ENCODE results near the gene FGD3. TPM values are rescaled to one million over a fixed set of nuclear protein-coding genes. Genes with fewer than 3 reads are reported as not detected.
A peak's percentile ranks its signal among the peaks of the same experiment; 100 is the strongest.

FGD3 gene
- total RNA-seq, 3 donors from 2014 or later (not counting 1 experiment from before 2014, with no cell fraction given) = 133 to 204 (median 193) TPM

GRCh38 chr9:93002700-93003099 is 55.4 kb downstream of the FGD3 start:
- Mint-ChIP-seq H3K4me1 (peaks cover 56 to 64% of the 10 kb centered on the region in 2 donors), H3K4me3 (no peak overlapping the region), H3K27me3 (ENCODE audit: low read depth in 2 of 2) (no peaks in the 10 kb centered on the region), H3K9me3 (peaks cover 0 to 3% of the 10 kb centered on the region in 2 donors), H3K36me3 (peaks cover 10% of the 10 kb centered on the region), H3K27ac (peak overlapping the region; percentile 71 to 86)
- no peak for DNase-seq
- no peak for TF ChIP-seq CTCF (IDR thresholded peaks at IDR 0.05)
- H3K27me3 ChIP-seq (ENCODE audit: control insufficient read depth, insufficient read depth, low read length) = no peaks in the 10 kb centered on the region
- H3K36me3 ChIP-seq (ENCODE audit: control insufficient read depth, insufficient read depth, low read length) = peaks cover 52% of the 10 kb centered on the region
- no peak for ATAC-seq
- H3K4me3 ChIP-seq (ENCODE audit: low read length) = no peak overlapping the region
- intact Hi-C loops (cut with micrococcal nuclease) = no loop called here
- H3K9me3 ChIP-seq (ENCODE audit: control insufficient read depth, insufficient read depth, low read length) = no peaks in the 10 kb centered on the region
- no peak overlapping the region for H3K27ac ChIP-seq (ENCODE audit: low read length)
- WGBS (ENCODE audit: insufficient coverage) = 98% methylated on average over 8 of the region's 8 CpGs
- peaks cover 20% of the 10 kb centered on the region for H3K4me1 ChIP-seq (ENCODE audit: control insufficient read depth, insufficient read depth, low read length)

- peak; percentile 67 to 80 (median 75) for ATAC-seq
- Histone ChIP-seq H3K9me3 (ENCODE audit: control insufficient read depth, insufficient read depth, low read length) (no peaks in the 10 kb centered on the region), H3K36me3 (ENCODE audit: control insufficient read depth, insufficient read depth, low read length) (peaks cover 62% of the 10 kb centered on the region), H3K4me3 (ENCODE audit: low read length) (no peak overlapping the region), H3K4me1 (ENCODE audit: control insufficient read depth, insufficient read depth, low read length) (peaks cover 20% of the 10 kb centered on the region), H3K27me3 (ENCODE audit: control insufficient read depth, insufficient read depth, low read length) (no peaks in the 10 kb centered on the region), H3K27ac (ENCODE audit: low read length) (no peak overlapping the region)
- H3K27ac Mint-ChIP-seq = peak overlapping the region; percentile 29 to 86
- intact Hi-C loops (cut with micrococcal nuclease) = no loop called here
- no peaks in the 10 kb centered on the region for H3K27me3 Mint-ChIP-seq (ENCODE audit: low read depth in 2 of 2)
- H3K36me3 Mint-ChIP-seq = peaks cover 10% of the 10 kb centered on the region
- no peak overlapping the region for H3K4me3 Mint-ChIP-seq
- H3K4me1 Mint-ChIP-seq = peaks cover 45 to 54% of the 10 kb centered on the region in 2 donors
- DNase-seq = peak in 1 of 2 donors; percentile 83
- WGBS (ENCODE audit: insufficient coverage) = 71% methylated on average over 28 of the region's 28 CpGs
- peaks cover 0 to 3% of the 10 kb centered on the region in 2 donors for H3K9me3 Mint-ChIP-seq
- TF ChIP-seq CTCF (IDR thresholded peaks at IDR 0.05) = peak; percentile 64
Observed at GRCh38 chr9:93003552-93004407, 56.5 kb downstream of the FGD3 start.

GRCh38 chr9:93004561-93004960 is 57.2 kb downstream of the FGD3 start:
- no peak overlapping the region for H3K27ac ChIP-seq (ENCODE audit: low read length)
- peaks cover 0 to 3% of the 10 kb centered on the region in 2 donors for H3K9me3 Mint-ChIP-seq
- peak overlapping the region; percentile 29 to 86 for H3K27ac Mint-ChIP-seq
- peaks cover 41 to 52% of the 10 kb centered on the region in 2 donors for H3K4me1 Mint-ChIP-seq
- H3K9me3 ChIP-seq (ENCODE audit: control insufficient read depth, insufficient read depth, low read length) = no peaks in the 10 kb centered on the region
- peaks cover 66% of the 10 kb centered on the region for H3K36me3 ChIP-seq (ENCODE audit: control insufficient read depth, insufficient read depth, low read length)
- no peak overlapping the region for H3K4me3 ChIP-seq (ENCODE audit: low read length)
- no peak overlapping the region for H3K4me3 Mint-ChIP-seq
- intact Hi-C loops (cut with micrococcal nuclease) = no loop called here
- DNase-seq (no peak), ATAC-seq (no peak)
- H3K27me3 ChIP-seq (ENCODE audit: control insufficient read depth, insufficient read depth, low read length) = no peaks in the 10 kb centered on the region
- 92% methylated on average over 9 of the region's 9 CpGs for WGBS (ENCODE audit: insufficient coverage)
- H3K36me3 Mint-ChIP-seq = peaks cover 10% of the 10 kb centered on the region
- H3K27me3 Mint-ChIP-seq (ENCODE audit: low read depth in 2 of 2) = no peaks in the 10 kb centered on the region
- TF ChIP-seq CTCF (IDR thresholded peaks at IDR 0.05) = no peak
- peaks cover 20% of the 10 kb centered on the region for H3K4me1 ChIP-seq (ENCODE audit: control insufficient read depth, insufficient read depth, low read length)

Measured in natural killer cell (primary cell).